GM18508 (cell line): Measurements from ENCODE around the gene PCDHGA8.
"Not testable (repeated sequence)": the region's sequence is repeated elsewhere in the genome, so short reads cannot be mapped to it uniquely, and the experiment has no call there.

Experiments
- ATAC-seq: cut with Tn5 transposase; IDR thresholded peaks from one replicate; pipeline ENCODE4 v1.9.1; 2021; ENCODE audit warnings: moderate number of reproducible peaks; ENCODE audit not compliant: insufficient read depth, unreplicated experiment

PCDHGA8 gene

DNA sequence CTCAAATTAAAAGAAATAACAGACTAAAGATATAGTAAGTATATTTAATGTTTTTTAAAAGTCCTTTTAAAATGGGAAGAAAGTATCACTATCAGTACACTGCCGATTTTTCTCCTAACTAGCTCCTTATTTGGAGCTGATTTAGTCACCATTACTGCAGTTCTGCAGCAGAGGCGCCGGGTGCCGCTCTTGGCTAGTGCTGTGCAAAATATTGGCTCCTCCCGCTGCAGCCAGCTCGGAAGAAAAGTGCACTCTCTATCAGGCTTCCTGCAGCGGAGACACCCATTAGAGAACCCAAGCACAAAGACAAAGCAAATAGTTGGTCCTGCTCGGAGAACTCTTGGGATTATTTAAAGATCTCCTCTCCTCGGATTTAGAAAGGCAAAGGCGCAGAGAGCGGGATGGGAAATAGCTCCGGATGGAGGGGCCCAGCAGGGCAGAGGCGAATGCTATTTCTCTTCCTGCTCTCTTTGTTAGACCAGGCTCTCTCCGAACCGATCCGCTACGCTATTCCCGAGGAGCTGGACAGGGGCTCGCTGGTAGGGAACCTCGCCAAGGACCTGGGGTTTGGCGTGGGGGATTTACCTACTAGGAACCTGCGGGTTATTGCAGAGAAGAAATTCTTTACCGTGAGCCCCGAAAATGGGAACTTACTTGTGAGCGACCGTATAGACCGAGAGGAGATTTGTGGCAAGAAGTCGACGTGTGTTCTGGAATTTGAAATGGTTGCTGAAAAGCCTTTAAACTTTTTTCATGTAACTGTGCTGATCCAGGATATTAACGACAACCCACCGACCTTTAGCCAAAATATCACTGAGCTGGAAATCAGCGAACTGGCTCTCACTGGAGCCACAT is 22.2 kb upstream of the PCDHGA8 start, which contains the start of gene PCDHGB3:
PCDHGB3 (plus strand) TSS at position 249 of the 855 bp plus-strand sequence; CDS start at position 402, 153 bp downstream.
- ATAC-seq = peak; percentile 96

- ATAC-seq = no peak
Observed at GRCh38 chr5:141371572-141372475, 20.6 kb upstream of the PCDHGA8 start.

GRCh38 chr5:141373673-141374317 is 18.6 kb upstream of the PCDHGA8 start, which contains the start of gene PCDHGA6:
Gene PCDHGA6, plus strand, starts transcription at chr5:141373891. Its CDS starts 193 bp downstream, at chr5:141374084.
- ATAC-seq = no peak

DNA sequence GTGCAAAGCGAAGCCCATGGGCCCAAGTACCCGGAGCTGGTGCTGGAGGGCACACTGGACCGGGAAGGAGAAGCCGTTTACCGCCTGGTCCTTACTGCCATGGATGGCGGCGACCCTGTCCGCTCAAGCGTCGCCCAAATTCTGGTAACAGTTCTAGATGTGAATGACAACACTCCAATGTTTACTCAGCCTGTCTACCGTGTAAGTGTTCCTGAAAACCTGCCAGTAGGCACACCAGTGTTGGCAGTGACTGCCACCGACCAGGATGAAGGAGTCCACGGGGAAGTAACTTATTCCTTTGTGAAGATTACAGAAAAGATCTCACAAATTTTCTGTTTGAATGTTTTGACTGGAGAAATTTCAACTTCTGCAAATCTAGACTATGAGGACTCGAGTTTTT is 17.8 kb upstream of the PCDHGA8 start:
- ATAC-seq = no peak

DNA sequence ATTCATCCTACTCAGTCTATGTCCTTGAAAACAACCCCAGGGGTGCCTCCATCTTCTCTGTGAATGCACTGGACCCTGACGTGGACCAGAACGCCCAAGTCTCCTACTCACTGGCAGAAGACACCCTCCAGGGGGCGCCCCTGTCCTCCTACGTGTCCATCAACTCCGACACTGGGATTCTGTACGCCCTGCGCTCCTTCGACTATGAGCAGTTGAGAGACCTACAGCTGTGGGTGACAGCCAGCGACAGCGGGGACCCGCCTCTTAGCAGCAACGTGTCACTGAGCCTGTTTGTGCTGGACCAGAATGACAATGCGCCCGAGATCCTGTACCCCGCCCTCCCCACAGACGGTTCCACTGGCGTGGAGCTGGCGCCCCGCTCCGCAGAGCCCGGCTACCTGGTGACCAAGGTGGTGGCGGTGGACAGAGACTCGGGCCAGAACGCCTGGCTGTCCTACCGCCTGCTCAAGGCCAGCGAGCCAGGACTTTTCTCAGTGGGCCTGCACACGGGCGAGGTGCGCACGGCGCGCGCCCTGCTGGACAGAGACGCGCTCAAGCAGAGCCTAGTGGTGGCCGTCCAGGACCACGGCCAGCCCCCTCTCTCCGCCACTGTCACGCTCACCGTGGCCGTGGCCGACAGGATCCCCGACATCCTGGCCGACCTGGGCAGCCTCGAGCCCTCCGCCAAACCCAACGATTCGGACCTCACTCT is 16.8 kb upstream of the PCDHGA8 start:
- not testable (repeated sequence) for ATAC-seq

DNA sequence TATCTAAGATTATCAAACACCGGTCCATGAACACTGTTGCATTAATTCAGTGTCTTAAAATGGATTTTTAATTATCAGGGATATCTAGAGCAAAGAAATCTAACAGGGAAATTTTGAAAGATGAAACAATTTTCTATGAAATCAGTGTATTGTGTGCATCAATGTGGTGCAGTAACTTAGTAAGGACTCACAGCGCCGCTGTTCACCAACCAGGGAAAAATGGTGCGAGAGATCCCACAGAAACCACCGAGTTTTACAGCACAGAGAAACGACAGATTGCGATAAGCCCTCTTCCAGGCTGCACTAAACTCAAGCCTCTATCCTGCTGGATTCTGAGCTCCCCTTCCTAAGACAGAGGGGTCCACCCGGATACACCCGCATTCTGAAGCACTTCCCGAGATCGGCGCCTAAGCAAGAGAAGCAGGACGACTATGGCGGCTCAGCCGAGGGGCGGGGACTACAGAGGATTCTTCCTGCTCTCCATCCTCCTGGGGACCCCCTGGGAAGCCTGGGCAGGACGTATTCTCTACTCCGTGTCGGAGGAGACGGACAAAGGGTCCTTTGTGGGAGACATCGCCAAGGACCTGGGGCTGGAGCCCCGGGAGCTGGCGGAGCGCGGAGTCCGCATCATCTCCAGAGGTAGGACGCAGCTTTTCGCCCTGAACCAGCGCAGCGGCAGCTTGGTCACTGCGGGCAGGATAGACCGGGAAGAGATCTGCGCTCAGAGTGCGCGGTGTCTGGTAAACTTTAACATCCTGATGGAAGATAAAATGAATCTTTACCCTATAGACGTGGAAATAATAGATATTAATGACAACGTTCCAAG is 9.8 kb upstream of the PCDHGA8 start, which contains the start of gene PCDHGA7:
PCDHGA7 (plus strand) TSS at position 274 of the 826 bp plus-strand sequence; CDS start at position 432, 158 bp downstream.
- no peak for ATAC-seq

- no peak for ATAC-seq
Observed at GRCh38 chr5:141383345-141383744, 9.1 kb upstream of the PCDHGA8 start.

GRCh38 chr5:141384471-141385267 is 7.8 kb upstream of the PCDHGA8 start:
- ATAC-seq = no peak

DNA sequence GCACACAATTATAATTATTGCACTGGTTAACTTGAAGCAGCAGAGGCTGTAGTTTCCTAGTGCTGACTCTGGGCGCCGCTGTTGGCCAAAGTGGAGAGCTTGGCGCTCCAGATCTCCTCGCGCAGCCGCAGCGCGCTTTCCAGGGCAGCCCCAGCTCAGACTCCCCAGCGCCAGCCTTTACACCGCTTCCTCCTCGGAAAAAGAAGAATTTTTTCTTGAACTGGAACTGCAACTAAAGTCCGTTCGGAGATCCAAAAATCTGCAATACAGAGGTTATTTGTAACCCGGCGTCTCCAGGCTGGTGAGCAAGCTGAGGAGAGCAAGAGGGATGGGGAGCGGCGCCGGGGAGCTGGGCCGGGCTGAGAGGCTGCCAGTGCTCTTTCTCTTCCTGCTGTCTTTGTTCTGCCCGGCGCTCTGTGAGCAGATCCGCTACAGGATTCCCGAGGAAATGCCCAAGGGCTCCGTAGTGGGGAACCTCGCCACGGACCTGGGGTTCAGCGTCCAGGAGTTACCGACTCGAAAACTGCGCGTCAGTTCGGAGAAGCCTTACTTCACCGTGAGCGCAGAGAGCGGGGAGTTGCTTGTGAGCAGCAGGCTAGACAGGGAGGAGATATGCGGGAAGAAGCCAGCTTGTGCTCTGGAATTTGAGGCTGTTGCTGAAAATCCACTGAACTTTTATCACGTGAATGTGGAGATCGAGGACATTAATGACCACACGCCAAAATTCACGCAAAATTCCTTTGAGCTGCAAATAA is 4.7 kb upstream of the PCDHGA8 start, which contains the start of gene PCDHGB4:
PCDHGB4 (plus strand) TSS at position 142 of the 755 bp plus-strand sequence; CDS start at position 329, 187 bp downstream.
- ATAC-seq = peak; percentile 89

- ATAC-seq = no peak
Observed at GRCh38 chr5:141388661-141389060, 3.8 kb upstream of the PCDHGA8 start.

GRCh38 chr5:141389153-141390042 is 3.0 kb upstream of the PCDHGA8 start:
- no peak for ATAC-seq

DNA sequence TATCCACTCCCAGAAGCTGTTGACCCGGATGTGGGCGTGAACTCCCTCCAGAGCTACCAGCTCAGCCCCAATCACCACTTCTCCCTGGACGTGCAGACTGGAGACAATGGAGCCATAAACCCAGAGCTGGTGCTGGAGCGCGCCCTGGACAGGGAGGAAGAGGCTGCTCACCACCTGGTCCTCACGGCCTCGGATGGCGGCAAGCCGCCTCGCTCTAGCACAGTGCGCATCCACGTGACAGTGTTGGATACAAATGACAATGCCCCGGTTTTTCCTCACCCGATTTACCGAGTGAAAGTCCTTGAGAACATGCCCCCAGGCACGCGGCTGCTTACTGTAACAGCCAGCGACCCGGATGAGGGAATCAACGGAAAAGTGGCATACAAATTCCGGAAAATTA is 834 bp downstream of the PCDHGA8 start:
- no peak for ATAC-seq

DNA sequence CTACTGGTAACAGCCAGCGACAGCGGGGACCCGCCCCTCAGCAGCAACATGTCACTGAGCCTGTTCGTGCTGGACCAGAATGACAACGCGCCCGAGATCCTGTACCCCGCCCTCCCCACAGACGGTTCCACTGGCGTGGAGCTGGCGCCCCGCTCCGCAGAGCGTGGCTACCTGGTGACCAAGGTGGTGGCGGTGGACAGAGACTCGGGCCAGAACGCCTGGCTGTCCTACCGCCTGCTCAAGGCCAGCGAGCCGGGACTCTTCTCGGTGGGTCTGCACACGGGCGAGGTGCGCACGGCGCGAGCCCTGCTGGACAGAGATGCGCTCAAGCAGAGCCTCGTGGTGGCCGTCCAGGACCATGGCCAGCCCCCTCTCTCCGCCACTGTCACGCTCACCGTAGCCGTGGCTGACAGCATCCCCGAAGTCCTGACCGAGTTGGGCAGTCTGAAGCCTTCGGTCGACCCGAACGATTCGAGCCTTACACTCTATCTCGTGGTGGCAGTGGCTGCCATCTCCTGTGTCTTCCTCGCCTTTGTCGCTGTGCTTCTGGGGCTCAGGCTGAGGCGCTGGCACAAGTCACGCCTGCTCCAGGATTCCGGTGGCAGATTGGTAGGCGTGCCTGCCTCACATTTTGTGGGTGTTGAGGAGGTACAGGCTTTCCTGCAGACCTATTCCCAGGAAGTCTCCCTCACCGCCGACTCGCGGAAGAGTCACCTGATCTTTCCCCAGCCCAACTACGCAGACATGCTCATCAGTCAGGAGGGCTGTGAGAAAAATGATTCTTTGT is 2.2 kb downstream of the PCDHGA8 start:
- not testable (repeated sequence) for ATAC-seq

GRCh38 chr5:141397756-141398551 is 5.5 kb downstream of the PCDHGA8 start, which contains the start of gene PCDHGB5:
Gene PCDHGB5, plus strand, starts transcription at chr5:141397947. Its CDS starts 181 bp downstream, at chr5:141398128.
- peak; percentile 97 for ATAC-seq
